Measurements from ENCODE around the gene LPAR1.
A peak's percentile ranks its signal among the peaks of the same experiment; 100 is the strongest.

LPAR1 gene

GRCh38 chr9:111068383-111068730 lies 30.1 kb upstream of the LPAR1 start:
- peak; percentile 27 for DNase-seq (ENCODE audit: extremely low read depth, low read depth)
- TF ChIP-seq, protein P1, sequence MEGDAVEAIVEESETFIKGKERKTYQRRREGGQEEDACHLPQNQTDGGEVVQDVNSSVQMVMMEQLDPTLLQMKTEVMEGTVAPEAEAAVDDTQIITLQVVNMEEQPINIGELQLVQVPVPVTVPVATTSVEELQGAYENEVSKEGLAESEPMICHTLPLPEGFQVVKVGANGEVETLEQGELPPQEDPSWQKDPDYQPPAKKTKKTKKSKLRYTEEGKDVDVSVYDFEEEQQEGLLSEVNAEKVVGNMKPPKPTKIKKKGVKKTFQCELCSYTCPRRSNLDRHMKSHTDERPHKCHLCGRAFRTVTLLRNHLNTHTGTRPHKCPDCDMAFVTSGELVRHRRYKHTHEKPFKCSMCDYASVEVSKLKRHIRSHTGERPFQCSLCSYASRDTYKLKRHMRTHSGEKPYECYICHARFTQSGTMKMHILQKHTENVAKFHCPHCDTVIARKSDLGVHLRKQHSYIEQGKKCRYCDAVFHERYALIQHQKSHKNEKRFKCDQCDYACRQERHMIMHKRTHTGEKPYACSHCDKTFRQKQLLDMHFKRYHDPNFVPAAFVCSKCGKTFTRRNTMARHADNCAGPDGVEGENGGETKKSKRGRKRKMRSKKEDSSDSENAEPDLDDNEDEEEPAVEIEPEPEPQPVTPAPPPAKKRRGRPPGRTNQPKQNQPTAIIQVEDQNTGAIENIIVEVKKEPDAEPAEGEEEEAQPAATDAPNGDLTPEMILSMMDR (IDR thresholded peaks at IDR 0.05; ENCODE audit: low read depth, low read length), result no peak

DNA sequence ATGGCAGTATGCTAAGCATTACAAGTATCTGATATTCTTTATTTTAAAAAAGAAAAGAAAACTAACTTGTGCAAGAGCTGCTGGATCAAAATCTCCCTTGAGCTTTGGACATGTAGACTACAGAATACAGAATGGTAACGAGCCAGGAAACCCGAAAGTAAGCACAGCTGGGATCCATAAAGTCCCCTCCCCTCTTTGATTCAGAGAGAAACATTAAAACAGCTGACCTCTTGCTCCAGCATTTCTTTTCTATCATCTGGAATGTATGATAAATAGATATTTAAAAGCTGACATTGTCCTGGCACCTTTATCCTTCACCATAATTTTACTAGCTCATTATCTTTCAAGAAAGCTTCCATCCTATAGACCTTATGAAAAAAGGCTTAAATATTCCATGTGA lies 28.2 kb upstream of the LPAR1 start:
- TF ChIP-seq, protein P1 (IDR thresholded peaks at IDR 0.05; ENCODE audit: low read depth, low read length), result no peak
- peak; percentile 30 for DNase-seq (ENCODE audit: extremely low read depth, low read depth)

DNA sequence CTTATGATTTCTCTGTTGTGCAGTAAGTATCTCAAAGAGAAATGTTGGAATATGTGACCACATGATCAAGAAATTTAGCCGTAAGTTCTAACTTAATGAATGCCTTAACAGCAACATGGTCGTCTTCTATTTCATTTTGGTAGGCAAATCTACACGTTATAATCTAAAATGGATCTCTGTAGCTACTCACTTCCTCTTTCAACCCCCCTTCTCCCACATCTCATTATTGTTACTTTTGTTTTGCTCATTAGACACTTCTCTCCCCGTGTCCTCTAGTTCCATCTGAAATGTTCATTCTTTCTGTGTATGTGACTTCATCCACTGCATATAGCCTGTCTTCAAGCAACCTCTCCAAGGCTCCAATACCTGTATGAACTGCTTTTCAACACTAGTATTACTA lies 27.1 kb upstream of the LPAR1 start:
- no peak for DNase-seq (ENCODE audit: extremely low read depth, low read depth)
- TF ChIP-seq, protein P1 (IDR thresholded peaks at IDR 0.05; ENCODE audit: low read depth, low read length), result no peak

- no peak for DNase-seq (ENCODE audit: extremely low read depth, low read depth)
- TF ChIP-seq, protein P1 (IDR thresholded peaks at IDR 0.05; ENCODE audit: low read depth, low read length), result no peak
Measured at GRCh38 chr9:111064160-111064837, 26.0 kb upstream of the LPAR1 start.

DNA sequence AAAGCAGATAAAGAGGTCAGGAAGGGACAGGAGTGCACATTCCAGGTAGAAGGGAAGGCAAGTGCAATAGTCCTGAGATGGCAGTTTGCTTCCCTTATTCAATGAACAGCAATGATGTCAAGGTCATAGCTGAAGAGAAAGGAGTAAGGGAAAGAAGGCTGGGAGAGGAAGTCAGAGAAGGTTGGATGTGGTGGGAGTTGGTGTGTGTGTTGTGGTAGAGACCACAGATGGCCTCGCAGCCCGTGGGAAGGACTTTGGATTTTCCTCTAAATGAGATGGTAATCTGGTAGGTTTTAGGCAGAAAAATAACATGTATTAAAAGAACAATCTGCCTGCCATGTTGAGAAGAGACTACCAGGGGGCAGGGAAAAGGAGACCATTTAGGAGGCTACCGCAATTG lies 25.1 kb upstream of the LPAR1 start:
- DNase-seq (ENCODE audit: extremely low read depth, low read depth), result no peak
- TF ChIP-seq, protein P1 (IDR thresholded peaks at IDR 0.05; ENCODE audit: low read depth, low read length), result no peak

DNA sequence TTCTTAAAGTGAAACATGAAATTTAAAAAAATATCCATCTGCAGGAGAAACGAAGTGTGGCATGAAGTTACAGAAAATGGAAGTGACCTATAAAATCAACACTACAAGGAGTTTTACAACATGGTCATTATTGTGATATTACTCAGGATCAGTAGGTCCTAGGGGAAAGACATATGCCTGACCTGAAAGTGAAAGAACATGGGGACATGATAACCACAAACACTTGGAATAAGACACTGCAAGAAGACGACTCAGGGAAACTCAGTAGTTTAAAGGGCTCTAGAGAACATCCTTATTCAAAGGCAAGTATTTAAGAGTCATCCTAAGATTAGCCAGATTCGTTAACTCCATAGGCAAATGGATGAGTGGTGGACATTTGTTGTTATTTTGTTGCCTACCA lies 19.9 kb upstream of the LPAR1 start:
- TF ChIP-seq, protein P1 (IDR thresholded peaks at IDR 0.05; ENCODE audit: low read depth, low read length), result no peak
- DNase-seq (ENCODE audit: extremely low read depth, low read depth), result no peak

GRCh38 chr9:111056538-111056937 lies 18.3 kb upstream of the LPAR1 start:
- TF ChIP-seq, protein P1 (IDR thresholded peaks at IDR 0.05; ENCODE audit: low read depth, low read length), result no peak
- DNase-seq (ENCODE audit: extremely low read depth, low read depth), result no peak
